Measurements from ENCODE around the gene R3HDM4. TPM values are rescaled to one million over a fixed set of nuclear protein-coding genes. Genes with fewer than 3 reads are reported as not detected.

R3HDM4 gene
- total and polyA plus RNA-seq, 4 donors, result 31.6 to 139 (median 77.7) TPM

DNA sequence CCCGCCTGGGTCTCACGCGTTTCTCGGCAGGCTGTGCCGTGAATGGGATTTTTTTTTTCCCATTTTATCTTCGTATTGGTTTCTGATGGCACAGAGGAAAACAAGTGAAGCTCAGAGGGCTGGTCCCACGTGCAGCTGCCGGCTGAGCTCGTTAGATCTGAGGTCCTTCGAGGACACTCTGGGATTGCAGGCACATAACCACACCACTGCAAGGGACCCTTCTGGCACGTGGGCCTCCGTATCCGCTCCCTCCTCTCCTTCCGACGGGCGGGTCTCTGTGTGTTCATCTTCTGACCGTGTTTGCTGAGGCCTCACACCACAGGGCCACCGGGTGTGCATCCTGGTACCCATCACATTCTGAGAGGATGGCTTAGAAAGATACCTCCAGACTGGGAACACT lies 36.9 kb downstream of the R3HDM4 start:
- H3K27me3 ChIP-seq (ENCODE audit: control insufficient read depth in 3 of 3, insufficient read depth in 3 of 3, low read length in 2 of 3), result no peaks in the 10 kb centered on the region
- ATAC-seq (ENCODE audit: insufficient read depth, low FRiP score), result no peak
- peaks cover 0 to 5% (median 3%) of the 10 kb centered on the region in 5 donors for H3K4me1 ChIP-seq (ENCODE audit: control insufficient read depth in 5 of 5, insufficient read depth in 5 of 5, low read length in 5 of 5)
- 86 to 91% methylated on average over 18 of the region's 18 CpGs for WGBS, 2 donors
- no peaks in the 10 kb centered on the region for H3K9me3 ChIP-seq (ENCODE audit: control insufficient read depth in 4 of 4, insufficient read depth in 3 of 4, low read length in 3 of 4)
- DNase-seq, result no peak
- peaks cover 0 to 58% (median 16%) of the 10 kb centered on the region in 4 donors for H3K36me3 ChIP-seq (ENCODE audit: control insufficient read depth in 4 of 4, insufficient read depth in 4 of 4, low read length in 4 of 4)
- TF ChIP-seq, protein P1, sequence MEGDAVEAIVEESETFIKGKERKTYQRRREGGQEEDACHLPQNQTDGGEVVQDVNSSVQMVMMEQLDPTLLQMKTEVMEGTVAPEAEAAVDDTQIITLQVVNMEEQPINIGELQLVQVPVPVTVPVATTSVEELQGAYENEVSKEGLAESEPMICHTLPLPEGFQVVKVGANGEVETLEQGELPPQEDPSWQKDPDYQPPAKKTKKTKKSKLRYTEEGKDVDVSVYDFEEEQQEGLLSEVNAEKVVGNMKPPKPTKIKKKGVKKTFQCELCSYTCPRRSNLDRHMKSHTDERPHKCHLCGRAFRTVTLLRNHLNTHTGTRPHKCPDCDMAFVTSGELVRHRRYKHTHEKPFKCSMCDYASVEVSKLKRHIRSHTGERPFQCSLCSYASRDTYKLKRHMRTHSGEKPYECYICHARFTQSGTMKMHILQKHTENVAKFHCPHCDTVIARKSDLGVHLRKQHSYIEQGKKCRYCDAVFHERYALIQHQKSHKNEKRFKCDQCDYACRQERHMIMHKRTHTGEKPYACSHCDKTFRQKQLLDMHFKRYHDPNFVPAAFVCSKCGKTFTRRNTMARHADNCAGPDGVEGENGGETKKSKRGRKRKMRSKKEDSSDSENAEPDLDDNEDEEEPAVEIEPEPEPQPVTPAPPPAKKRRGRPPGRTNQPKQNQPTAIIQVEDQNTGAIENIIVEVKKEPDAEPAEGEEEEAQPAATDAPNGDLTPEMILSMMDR (IDR thresholded peaks at IDR 0.05; ENCODE audit: control extremely low read depth, extremely low read depth), result no peak
- no peak overlapping the region for H3K4me3 ChIP-seq
- H3K9ac ChIP-seq (ENCODE audit: insufficient read depth in 1 of 2, low read length in 2 of 2), result no peak overlapping the region
- no peak overlapping the region for H3K27ac ChIP-seq (ENCODE audit: low read depth in 1 of 2, low read length in 1 of 2)

DNA sequence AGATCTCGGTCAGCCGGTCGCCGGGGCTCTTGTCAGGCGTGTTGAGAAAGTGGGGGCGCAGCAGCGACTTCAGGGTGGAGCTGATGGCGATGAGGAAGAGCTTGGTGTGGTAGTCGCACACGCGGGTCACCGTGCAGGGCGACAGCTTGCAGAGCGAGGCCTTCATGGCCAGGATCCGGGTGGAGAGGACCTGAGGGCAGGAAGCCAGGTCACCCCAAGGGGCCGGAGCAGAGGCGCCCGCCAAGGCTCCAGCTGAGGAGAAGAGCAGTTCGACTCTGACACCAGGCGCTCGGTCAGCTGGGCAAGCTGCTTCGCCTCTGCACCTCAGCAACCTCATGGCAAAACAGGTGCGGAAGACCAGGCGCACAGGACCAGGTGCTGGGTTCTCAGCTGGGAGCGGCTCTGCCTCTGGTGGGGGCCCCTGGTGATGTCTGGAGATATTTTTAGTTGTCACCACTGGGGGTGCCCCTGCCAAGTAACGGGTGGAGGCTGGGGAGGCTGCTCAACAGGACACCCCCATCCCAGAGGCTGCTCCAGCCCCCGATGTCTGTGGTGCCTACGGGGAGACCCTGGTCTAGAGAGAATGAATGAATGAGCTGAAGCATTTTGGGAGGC lies 37.6 kb downstream of the R3HDM4 start:
- no peak overlapping the region for H3K4me3 ChIP-seq
- 95% methylated on average over 27 to 28 of the region's 28 CpGs for WGBS, 2 donors
- no peak overlapping the region for H3K9ac ChIP-seq (ENCODE audit: insufficient read depth in 1 of 2, low read length in 2 of 2)
- no peaks in the 10 kb centered on the region for H3K27me3 ChIP-seq (ENCODE audit: control insufficient read depth in 3 of 3, insufficient read depth in 3 of 3, low read length in 2 of 3)
- ATAC-seq (ENCODE audit: insufficient read depth, low FRiP score) (no peak), DNase-seq (no peak)
- peaks cover 0 to 62% (median 11%) of the 10 kb centered on the region in 4 donors for H3K36me3 ChIP-seq (ENCODE audit: control insufficient read depth in 4 of 4, insufficient read depth in 4 of 4, low read length in 4 of 4)
- H3K9me3 ChIP-seq (ENCODE audit: control insufficient read depth in 4 of 4, insufficient read depth in 3 of 4, low read length in 3 of 4), result no peaks in the 10 kb centered on the region
- H3K4me1 ChIP-seq (ENCODE audit: control insufficient read depth in 5 of 5, insufficient read depth in 5 of 5, low read length in 5 of 5), result peaks cover 0 to 7% (median 5%) of the 10 kb centered on the region in 5 donors
- no peak overlapping the region for H3K27ac ChIP-seq (ENCODE audit: low read depth in 1 of 2, low read length in 1 of 2)
- TF ChIP-seq, protein P1 (IDR thresholded peaks at IDR 0.05; ENCODE audit: control extremely low read depth, extremely low read depth), result no peak

DNA sequence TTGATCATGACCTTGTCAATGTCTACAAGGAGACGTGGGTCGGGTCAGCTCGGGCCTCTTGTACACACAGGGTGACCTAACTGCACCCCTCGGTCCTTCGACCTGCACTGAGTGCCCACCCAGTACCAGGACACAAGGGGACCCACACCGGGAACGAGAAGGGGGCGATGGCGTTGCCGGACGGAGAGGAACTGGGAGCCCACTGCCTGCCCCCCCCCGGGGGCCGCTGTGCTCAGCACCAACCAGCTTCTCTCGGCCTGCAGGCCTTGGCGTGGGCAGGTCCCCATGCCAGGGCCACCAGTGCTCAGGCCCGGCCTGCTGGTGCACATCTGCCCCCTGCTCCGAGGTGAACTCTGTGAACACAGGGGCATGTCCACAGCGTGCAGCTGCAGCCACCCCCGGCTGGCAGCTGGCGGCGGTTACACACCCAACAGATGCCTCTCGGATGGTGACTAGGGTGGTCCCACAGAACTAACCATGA lies 39.4 kb downstream of the R3HDM4 start:
- H3K36me3 ChIP-seq (ENCODE audit: control insufficient read depth in 4 of 4, insufficient read depth in 4 of 4, low read length in 4 of 4), result peaks cover 0 to 57% (median 14%) of the 10 kb centered on the region in 4 donors
- DNase-seq (no peak), ATAC-seq (ENCODE audit: insufficient read depth, low FRiP score) (no peak)
- H3K27me3 ChIP-seq (ENCODE audit: control insufficient read depth in 3 of 3, insufficient read depth in 3 of 3, low read length in 2 of 3), result no peaks in the 10 kb centered on the region
- no peak overlapping the region for H3K4me3 ChIP-seq
- H3K4me1 ChIP-seq (ENCODE audit: control insufficient read depth in 5 of 5, insufficient read depth in 5 of 5, low read length in 5 of 5), result peaks cover 0 to 18% (median 11%) of the 10 kb centered on the region in 5 donors
- TF ChIP-seq, protein P1 (IDR thresholded peaks at IDR 0.05; ENCODE audit: control extremely low read depth, extremely low read depth), result no peak
- no peak overlapping the region for H3K9ac ChIP-seq (ENCODE audit: insufficient read depth in 1 of 2, low read length in 2 of 2)
- no peak overlapping the region for H3K27ac ChIP-seq (ENCODE audit: low read depth in 1 of 2, low read length in 1 of 2)
- WGBS, 2 donors, result 95 to 96% methylated on average over 22 of the region's 22 CpGs
- H3K9me3 ChIP-seq (ENCODE audit: control insufficient read depth in 4 of 4, insufficient read depth in 3 of 4, low read length in 3 of 4), result no peaks in the 10 kb centered on the region
